IPS-18c (cell line): Measurements from ENCODE around the gene FAM184A.

ENCODE experiments used
- H3K4me3 ChIP-seq: 2 replicates; pipeline ENCODE4 v1.7.0; 2013; ENCODE audit warnings: low read depth, mild to moderate bottlenecking, low read length, moderate library complexity; ENCODE audit not compliant: insufficient read depth
- H3K9me3 ChIP-seq: one replicate; pipeline ENCODE4 v1.6.1; 2013; ENCODE audit warnings: mild to moderate bottlenecking, low read length, moderate library complexity; ENCODE audit not compliant: control insufficient read depth, insufficient read depth

FAM184A gene

DNA sequence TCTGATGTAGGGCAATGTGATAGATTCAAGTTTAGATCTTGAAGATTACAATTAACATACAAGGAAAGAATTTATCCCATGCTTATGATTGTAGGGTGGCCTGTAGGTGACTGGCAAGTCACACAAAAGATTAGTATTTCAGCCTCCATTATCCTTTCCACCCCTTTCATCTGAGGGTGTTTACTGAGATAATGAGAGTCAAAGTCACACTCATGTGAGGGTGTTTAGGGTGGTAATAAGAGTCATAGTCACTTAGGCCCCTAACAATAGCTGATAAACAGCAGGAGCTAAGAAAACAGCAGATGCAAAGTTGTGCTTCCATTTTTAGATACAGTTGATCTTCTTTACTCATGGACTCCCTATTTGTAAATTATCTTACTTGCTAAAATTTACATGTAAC is 11.4 kb downstream of the FAM184A start:
- no peak overlapping the region for H3K4me3 ChIP-seq
- no peaks in the 10 kb centered on the region for H3K9me3 ChIP-seq

DNA sequence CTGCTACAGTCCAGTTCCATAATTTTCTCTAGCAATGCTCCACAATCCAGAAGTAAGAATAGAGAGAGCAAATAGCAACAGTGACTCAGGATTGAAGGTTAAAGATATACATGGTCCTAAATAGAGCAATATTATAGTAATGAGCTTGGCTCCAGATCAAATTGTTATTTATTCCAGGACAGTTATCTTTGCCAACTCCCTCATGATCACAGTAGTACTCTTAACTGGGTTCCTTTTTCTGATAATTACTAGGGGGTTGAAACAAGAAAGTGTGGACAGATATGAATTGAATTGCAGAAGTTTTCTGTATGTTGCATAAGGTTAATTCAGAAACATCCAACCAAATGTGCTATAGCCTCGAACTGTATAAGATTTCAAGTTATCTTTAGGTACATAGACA is 11.9 kb downstream of the FAM184A start:
- H3K4me3 ChIP-seq, result no peak overlapping the region
- no peaks in the 10 kb centered on the region for H3K9me3 ChIP-seq

DNA sequence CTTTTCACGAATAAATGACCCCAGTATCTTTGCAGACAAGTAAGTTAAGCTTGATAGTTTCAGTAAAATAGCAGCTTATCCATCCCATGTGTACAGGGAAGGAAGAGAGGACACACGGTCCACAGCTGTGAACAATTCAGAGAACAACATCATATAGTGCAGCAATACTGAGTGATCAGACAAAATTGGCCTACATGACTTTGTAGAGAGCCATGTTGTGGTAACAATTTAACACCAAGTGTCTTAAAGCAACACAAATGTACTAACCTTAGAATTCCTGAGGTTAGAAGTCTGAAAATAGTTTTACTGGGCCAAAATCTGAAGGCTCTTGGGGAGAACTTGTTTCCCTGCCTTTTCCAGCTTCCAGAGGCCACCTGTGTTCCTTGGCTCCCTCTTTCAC is 12.5 kb downstream of the FAM184A start:
- H3K9me3 ChIP-seq, result no peaks in the 10 kb centered on the region
- H3K4me3 ChIP-seq, result no peak overlapping the region

DNA sequence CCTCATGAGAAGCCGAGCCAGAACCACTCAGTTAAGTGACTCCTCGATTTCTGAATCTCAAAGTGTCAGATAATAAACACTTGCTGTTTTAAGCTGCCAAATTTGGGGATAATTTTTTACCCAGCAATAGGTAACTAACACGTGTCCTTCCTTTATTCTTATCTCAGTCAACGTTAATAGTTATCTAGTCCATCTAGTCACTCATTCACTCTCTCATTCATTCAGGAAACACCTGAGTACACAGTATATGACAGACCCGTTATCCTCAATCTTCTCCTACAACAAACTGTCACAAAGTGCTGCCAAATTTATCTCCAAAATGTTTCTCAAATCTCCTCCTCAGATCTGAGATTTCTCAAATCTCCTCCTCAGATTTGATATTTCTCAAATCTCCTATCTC is 13.1 kb downstream of the FAM184A start:
- H3K4me3 ChIP-seq, result no peak overlapping the region
- no peaks in the 10 kb centered on the region for H3K9me3 ChIP-seq

DNA sequence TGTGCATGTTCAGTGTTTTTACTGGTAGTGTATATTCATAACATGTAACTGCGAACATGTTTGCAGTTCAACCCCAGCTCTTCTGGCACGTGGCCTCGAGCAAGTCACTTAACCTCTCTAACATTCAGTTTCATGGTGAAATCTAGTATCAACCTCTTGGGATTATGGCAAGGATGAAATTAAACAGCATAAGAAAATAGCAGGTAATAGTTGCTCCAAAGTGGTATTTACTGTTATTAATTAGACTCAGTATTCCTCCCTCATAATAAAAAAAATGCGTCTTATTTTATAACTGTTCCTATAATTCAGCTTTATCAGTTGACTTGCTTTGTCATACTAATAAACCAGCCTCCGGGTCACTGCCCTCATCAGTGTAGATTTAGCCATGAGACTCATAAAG is 15.0 kb downstream of the FAM184A start:
- no peak overlapping the region for H3K4me3 ChIP-seq
- no peaks in the 10 kb centered on the region for H3K9me3 ChIP-seq

DNA sequence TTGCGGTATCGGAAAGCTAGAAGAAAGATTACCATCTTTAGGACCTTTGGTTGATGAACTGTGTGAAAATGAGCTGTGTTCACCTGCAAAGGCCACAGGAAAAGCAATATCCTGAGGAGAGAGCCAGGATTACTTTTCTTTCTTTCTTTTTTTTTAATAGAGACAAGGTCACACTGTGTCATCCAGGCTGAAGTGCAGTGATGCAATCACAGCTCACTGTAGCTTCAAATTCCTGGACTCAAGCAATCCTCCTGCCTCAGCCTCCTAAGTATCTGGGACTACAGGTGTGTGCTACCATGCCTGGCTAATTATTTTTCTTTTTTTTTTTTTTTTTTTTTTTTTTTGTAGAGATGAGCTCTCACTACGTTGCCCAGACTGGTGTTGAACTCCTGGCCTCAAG is 17.2 kb downstream of the FAM184A start:
- no peak overlapping the region for H3K4me3 ChIP-seq

DNA sequence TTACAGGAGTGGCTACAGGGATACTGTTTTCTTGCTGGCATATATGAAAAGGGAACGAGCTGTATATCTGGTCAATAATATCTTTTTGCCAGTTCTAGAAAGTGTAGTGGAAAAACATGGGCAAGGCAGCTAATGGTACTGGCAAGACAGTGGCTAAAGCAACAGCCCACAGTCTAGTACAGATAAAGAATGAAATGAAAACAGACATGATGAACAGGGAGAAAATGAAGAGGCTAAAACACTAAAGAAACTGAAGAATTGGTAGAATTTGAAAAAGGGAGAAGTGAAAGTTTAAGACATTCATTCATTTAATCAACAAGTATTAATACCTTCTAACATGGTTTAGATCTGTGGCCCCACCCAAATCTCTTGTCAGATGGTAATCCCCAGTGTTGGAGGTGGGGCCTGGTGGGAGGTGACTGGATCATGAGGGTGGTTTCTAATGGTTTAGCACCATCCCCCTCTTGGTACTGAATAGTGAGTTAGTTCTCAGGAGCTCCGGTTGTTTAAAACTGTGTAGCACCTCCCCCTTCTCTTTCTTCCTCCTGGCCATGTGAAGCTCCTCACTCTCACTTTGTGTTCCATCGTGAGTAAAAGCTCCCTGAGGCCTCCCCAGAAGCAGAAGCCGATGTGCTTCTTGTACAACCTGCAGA is 18.1 kb downstream of the FAM184A start:
- no peaks in the 10 kb centered on the region for H3K9me3 ChIP-seq
- no peak overlapping the region for H3K4me3 ChIP-seq

More for the DNA sequence above, 17.2 kb downstream of the FAM184A start:
- no peaks in the 10 kb centered on the region for H3K9me3 ChIP-seq

DNA sequence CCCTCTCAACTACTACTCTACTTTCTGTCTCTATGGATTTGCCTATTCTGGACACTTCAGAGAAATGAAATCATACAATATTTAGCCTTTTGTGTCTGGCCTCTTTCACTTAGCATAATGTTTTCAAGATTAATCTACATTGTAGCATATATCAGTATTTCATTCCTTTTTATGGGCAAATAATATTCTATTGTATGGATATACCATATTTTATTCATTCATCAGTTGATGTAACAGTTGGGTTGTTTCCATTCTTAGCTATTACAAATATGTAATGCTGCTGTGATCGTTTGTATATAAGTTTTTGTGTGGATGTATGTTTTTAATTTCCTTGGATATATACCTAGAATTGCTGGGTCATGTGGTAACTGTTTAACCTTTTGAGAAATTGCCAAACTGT is 23.4 kb downstream of the FAM184A start:
- no peak overlapping the region for H3K4me3 ChIP-seq
- no peaks in the 10 kb centered on the region for H3K9me3 ChIP-seq

DNA sequence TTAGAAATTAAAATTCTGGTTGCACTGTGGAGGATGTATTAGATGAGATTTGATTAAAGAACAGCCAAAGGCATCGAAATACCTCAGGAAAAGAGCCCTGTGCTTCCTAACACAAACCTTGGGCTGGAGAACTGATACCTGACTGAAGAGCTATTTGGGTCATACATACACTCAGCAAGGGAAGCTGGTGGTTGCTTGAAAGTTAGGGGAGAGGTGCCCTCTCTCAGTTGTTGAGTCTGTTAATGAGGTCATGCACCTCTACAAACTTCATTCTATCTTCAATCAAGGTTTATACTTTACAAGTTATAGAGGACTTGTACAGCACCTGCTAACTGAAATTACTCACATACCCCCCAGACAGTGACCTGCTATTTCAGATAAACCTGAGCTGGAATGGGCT is 25.5 kb downstream of the FAM184A start:
- Histone ChIP-seq H3K4me3 (no peak overlapping the region), H3K9me3 (no peaks in the 10 kb centered on the region)

DNA sequence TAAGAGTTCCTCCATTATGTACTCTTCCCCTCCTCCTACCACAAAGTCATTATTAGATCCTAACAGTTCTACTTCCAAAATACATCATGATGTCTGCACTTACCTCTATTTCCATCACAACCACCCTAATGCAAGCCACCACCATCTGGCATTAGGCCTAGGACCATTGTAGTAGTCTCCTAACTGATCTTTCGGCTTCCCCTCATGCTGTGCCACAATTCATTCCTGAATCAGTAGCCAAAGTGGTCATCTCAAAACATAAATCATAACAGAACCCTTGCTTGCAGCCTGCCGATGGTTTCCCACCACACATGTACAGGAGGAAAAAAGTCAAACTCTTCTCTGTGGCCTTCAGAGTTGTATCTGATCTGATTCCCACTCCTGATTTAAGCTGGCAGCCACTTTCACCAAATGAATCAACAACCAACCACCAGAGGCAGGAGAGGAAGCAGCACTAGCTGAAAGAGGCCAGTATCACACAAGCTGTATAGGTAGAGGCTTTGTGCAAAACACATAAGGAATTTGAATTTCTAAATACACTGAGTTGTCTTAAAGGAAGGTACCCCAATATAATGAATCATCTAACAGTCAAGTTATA is 26.1 kb downstream of the FAM184A start:
- Histone ChIP-seq H3K9me3 (no peaks in the 10 kb centered on the region), H3K4me3 (no peak overlapping the region)

DNA sequence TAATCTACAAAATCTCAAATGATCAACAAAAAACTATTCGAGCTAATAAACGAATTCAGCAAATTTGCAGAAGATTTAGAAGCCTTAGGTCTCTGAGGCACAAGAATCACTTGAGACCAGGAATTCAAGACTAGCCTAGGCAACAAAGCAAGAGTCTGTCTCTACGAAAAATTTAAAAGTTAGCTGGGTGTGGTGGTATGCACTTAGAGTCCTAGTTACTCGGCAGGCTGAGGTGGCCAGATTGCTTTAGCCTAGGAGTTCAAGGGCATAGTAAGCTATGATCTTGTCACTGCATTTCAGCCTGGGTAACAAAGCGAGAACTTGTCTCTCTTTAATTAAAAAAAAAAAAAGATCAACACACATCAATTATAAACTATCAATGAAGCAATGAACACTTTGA is 34.2 kb downstream of the FAM184A start:
- no peaks in the 10 kb centered on the region for H3K9me3 ChIP-seq
- no peak overlapping the region for H3K4me3 ChIP-seq

DNA sequence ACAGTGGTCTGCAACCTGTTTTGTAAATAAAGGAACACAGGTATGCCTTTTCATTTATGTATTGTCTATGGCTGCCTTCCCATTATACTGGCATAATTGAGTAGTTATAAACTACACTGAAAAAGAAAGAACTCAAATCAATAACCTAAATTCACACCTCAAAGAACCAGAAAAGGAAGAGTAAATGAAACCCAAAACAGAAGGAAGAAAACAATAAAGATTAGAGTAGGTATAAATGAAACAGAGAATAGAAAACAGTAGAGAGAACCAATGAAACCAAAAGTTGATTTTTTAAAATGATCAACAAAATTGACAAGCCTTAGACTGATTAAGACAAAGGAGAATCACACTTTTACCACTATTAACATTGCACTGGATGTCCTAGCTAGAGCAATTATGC is 34.7 kb downstream of the FAM184A start:
- H3K4me3 ChIP-seq, result no peak overlapping the region
- no peaks in the 10 kb centered on the region for H3K9me3 ChIP-seq

DNA sequence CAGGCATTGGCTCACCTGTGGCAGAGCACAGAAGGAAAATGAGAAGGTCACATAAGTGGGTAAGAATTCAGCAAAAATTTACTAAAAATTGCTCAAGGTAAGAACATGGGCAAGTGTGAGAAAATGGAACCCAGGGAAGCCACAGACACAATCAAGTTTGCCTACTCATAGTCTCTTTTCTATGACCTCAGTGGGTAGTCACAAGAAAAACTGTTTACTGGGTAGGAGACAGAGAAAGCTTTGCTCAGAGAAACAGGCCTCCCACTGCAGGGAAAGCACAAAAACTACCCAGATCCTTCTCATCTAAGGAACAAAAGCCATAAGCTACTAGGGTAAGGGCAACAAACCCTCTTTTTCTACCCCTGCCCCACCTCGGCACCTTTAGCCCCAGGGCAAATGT is 35.2 kb downstream of the FAM184A start:
- no peaks in the 10 kb centered on the region for H3K9me3 ChIP-seq

DNA sequence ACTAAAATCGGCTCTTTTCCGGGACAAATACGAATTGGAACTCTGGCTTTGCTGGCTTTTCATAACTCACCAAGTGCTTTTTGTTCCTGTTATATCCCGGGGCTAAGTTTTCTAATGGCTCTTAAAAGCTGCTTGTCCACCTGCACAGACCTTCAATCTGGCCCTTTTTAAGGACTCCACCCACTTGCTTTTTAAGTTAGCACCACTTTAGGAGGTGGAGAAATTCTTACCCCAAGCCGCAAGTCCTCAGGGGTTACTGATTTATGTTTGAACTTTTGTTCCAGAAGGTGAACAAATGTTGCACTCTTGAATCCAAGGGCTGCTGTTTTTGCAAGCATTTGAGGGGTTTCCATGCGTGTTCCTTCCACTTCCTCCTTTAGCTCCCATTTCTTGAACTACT is 37.8 kb downstream of the FAM184A start:
- Histone ChIP-seq H3K9me3 (no peaks in the 10 kb centered on the region), H3K4me3 (no peak overlapping the region)

More for the DNA sequence above, 35.2 kb downstream of the FAM184A start:
- H3K4me3 ChIP-seq, result no peak overlapping the region

DNA sequence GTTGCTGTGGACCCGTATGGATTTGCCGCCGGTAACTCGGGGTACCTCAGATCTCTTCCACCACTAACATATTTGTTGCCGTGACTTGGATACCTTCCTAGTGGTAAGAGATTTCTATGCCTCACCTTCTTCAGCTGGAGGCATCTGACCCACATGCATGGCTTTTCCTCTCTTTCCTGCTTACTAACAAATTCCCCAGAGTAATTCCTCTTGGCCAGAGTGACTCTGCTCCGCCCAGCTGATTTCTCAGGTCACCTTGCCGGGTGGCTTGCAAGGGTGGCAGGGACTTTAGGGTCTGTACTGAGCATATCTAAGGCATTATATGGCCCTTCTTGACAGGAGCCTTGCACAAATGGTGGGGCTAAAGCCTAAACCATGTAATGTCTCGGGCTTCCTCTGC is 38.2 kb downstream of the FAM184A start:
- Histone ChIP-seq H3K9me3 (no peaks in the 10 kb centered on the region), H3K4me3 (no peak overlapping the region)

DNA sequence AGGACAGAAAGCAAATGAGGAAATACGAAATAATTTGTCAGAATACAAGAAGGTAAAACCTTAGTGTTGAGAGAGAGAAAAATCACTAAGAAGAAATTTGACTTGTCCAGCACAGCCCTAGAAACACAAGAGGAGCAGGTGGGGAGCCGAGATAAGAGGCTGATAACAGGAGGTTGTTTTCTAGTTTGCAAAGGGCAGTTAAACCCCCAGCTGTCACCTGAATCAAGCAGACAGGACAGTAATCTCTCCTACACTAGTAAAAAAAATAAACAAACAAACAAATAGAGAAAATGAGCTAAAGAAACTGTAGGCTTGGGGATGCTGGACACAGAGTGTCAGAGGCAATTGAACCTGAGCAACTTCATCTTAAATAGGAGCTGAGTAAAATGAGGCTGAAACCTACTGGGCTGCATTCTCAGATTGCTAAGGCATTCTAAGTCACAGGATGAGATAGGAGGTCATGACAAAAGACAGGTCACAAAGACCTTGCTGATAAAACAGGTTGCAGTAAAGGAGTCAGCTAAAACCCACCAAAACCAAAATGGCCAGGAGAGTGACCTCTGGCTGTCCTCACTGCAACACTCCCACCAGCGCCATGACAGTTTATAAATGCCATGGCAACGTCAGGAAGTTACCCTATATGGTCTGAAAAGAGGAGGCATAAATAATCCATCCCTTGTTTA is 40.4 kb downstream of the FAM184A start:
- no peak overlapping the region for H3K4me3 ChIP-seq
- H3K9me3 ChIP-seq, result no peaks in the 10 kb centered on the region

DNA sequence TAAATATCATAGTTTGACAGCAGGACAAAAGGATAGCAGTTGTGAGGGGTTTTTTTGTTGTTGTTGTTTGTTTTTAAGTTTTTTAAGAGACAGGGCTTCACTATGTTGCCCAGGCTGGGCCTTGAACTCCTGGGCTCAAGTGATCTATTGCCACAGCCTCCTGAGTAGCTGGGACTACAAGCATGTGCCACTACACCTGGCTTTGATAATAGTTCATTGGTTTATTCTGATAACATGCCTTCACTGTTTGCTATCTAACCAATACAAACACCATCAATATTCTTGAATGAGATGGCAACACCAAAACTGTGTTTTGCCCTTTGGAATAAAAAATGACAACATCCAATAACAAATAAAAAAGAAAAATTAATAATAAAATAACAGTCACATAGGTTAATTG is 41.2 kb downstream of the FAM184A start:
- Histone ChIP-seq H3K4me3 (no peak overlapping the region), H3K9me3 (no peaks in the 10 kb centered on the region)

DNA sequence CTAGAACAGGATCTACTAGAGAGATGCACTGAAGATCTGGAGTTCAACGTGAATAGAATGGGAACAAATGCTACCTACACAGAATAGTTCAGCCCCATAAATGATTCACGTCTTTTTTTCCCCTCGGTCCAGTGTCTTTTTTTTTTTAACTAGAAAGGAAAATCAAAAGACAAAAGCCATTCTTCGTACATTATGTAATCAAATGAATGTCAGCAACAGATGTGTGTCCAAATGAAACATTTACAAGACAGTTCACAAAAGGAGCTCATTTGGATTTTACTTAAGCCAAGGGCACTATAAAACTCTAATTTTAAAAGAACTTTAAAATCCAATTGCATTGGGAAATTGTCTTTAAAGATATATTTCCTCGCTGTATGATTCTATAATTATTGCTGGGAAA is 42.4 kb downstream of the FAM184A start:
- Histone ChIP-seq H3K4me3 (no peak overlapping the region), H3K9me3 (no peaks in the 10 kb centered on the region)
